HL-60/S4 treated with phorbol 12-myristate 13-acetate at 8.2 ng/mL for 4 days and 3 days (cell line): Measurements from ENCODE around the gene PPTC7.
"Not testable (repeated sequence)": the region's sequence is repeated elsewhere in the genome, so short reads cannot be mapped to it uniquely, and the experiment has no call there.

Source experiments
- in situ Hi-C: fragments of 300-500 bp; cut with MboI; formaldehyde crosslinking; loops from 2 replicates; pipeline ENCODE4 v1.15.0; 2022; ENCODE audit warnings: low sequenced_read_pairs

Gene PPTC7

DNA sequence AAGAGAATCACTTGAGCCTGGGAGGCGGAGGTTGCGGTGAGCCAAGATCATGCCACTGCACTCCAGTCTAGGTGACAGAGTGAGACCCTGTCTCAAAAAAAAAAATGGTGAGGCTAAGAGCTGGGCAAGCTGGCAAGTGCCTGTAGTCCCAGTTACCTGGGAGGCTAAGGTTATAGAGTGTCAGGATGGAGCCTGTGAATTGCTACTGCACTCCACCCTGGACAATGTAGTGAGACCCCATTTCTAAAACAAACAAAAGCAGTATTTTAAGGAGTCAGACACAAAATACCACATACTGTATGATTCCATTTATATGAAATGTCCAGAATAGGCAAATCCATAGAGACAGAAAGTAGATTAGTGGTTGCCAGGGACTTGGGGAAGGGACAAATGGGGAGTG lies 4.0 kb upstream of the PPTC7 start:
- in situ Hi-C loops: not testable (repeated sequence)

DNA sequence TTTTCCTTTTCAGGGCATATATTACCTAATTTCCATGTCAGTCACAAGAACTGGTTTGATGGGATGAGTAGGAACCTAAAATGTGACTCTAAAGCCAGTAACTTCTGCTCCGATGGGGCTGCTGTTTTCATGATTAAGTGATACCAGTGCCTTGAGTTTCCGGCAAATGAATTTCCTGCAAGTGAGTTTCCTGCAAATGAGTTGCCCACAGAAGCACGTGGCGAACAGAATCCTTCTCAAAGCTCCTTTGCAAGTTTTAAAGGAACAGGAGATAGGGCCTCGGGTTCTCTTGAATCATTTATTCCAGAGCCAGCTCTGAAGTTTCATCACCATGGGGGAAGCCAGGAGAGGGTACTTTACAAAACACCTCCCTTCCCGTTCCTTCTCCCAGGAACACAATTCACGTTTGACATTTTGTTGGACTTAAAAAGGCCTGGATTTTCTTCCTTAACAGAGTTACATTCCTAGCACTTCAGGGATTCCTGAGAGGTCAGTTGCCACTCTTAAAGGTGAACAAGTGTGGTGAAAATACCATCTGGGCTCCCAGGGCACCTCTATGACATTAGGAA lies 2.2 kb upstream of the PPTC7 start:
- in situ Hi-C loops: no loop called here

- in situ Hi-C loops: no loop called here
Observed at GRCh38 chr12:110582276-110583136, 612 bp downstream of the PPTC7 start.

GRCh38 chr12:110581931-110582275 lies 1.2 kb downstream of the PPTC7 start:
- in situ Hi-C loops: no loop called here

DNA sequence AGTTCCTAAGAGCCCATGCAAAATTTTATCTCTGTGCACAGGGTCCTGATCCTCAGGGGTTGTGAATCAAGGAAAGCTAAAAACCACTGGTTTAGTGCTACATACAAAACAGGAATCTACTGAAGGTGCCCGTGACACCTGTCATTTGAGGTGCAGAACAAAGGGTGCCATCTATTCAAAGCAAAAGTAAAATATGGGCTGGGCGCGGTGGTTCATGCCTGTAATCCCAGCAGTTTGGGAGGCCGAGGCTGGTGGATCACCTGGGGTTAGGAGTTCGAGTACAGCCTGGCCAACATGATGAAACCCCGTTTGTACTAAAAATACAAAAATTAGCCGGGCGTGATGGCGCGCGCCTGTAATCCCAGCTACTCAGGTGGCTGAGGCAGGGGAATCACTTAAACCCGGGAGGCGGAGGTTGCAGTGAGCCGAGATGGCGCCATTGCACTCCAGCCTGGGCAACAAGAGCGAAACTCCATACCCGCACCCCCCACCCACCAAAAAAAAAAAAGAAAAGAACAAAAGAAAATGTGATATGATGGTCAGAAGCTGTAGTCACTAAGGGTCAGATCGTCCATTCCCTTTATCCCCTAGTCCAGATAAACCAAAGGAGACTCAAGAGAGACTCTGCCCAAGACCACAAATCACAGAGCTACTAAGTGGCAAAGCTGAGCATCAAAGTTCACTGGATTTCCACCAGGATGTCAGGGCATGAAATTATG lies 3.4 kb downstream of the PPTC7 start:
- in situ Hi-C loops: no loop called here

GRCh38 chr12:110578694-110579534 lies 4.2 kb downstream of the PPTC7 start:
- in situ Hi-C loops: no loop called here

DNA sequence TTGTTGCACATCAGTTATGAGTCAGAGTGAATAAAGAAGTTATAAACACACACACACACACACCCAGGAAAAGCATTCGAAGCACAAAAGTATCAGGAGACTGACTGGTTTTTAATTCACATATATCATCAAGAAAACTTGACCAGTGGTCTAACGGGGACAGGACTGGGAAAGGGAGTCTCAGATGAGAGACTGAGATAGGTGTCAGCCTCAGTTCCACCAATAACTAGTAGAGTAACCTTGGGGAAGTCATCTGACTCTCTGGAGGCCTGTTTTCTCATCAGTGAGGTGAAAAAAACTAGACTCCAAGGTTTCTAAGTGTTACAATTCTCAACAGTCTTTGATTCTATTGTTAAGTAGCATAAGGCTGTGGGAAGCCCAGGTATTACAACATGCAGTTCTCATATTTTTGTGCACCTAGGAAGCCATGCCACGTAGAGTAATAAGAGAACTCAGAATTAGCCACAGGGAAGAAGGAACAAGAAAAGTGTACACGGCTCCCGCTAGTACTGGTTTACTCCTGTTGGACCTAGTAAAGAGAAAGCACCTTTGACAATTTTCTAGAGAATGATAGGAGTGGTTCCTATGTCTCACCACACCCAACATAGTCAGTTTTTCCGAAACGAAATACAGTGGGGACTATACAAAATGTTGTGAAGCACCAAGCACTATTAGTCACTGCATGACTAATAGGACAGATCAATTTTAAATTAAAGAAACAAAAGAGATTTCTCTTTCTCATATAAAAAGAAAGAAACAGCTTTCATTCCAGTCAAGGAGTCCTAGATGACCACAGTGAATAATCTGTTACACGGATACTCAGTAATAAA lies 5.0 kb downstream of the PPTC7 start:
- in situ Hi-C loops: no loop called here

DNA sequence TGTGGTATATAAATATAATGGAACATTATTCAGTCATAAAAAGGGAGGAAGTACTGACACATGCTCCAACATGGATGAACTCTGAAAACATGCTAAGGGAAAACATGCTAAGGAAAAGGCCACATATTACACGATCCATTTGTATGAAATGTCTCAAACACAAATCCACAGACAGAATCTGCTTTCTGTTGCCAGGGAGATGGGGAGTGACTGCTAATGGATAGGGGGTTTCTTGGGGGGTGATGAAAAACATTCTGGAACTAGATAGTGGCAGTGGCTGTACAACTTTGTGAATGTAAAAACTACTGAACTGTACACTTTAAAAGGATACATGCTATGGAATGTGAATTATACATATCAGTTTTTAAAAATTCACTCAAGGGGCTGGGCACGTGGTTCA lies 6.6 kb downstream of the PPTC7 start:
- in situ Hi-C loops: no loop called here

DNA sequence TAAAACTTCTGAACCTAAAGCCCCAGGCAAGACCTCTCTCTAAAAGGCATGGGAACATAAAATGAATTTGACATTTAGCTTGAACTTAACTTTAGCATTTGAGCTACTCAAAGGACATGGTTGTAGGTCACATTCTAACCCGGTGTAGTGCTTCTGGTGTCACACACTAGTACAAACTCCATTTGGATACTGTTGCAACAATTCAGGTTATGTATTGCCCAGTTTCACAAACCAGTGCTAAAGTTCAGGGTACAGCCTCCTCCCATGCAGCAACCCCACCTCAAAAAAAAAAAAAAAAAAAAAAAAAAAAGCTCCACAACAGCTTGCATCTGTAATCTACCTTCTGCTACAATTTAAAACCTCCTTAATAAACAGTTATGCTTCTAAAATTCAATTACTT lies 7.8 kb downstream of the PPTC7 start:
- in situ Hi-C loops: no loop called here

DNA sequence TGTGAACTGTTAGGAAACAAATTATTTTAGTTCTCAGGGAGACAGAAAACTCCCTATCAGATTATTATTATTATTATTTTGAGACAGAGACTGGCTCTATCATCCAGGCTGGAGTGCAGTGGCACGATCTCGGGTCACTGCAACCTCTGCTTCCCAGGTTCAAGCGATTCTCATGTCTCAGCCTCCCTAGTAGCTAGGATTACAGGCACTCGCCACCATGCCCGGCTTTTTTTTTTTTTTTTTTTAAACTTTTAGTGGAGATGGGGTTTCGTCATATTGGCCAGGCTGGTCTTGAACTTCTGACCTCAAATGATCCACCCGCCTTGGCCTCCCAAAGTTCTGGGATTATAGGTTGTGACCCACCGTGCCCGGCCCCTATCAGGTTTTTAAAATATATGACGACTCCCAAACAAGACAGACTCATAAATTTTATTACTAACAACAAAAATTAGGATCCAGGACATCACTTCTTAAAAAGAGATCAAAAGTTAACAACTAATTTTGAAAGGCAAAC lies 8.3 kb downstream of the PPTC7 start:
- in situ Hi-C loops: not testable (repeated sequence)

- in situ Hi-C loops: no loop called here
Observed at GRCh38 chr12:110574044-110574443, 9.1 kb downstream of the PPTC7 start.

- in situ Hi-C loops: not testable (repeated sequence)
Observed at GRCh38 chr12:110570798-110571197, 12.3 kb downstream of the PPTC7 start.

DNA sequence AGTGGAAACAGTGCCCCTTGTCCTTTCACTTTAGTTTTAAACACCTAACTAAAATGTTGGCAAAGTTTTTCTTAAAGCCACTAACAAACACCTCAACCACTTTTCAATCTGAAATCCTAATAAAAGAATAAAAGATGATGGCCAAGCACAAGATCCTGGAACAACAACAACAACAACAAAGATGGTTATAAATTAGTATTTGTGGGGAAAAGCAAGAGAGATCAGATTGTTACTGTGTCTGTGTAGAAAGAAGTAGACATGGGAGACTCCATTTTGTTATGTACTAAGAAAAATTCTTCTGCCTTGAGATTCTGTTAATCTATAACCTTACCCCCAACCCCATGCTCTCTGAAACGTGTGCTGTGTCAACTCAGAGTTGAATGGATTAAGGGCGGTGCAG lies 13.3 kb downstream of the PPTC7 start:
- in situ Hi-C loops: not testable (repeated sequence)

DNA sequence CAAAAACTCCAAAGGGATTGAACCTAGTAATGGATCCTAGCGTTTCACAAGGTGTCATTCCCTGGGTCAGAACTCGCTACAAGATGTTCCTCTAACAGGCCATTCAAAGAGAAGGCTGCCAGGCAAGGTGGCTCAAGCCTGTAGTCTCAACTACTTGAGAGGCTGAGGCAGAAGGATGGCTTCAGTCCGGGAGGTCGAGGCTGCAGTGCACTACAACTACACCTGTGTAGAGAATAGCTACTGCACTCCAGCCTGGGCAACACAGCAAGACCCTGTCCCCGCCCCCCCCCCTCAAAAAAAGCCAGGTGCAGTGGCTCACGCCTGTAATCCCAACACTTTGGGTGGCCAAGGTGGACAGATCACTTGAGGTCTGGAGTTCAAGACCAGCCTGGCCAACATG lies 14.4 kb downstream of the PPTC7 start:
- in situ Hi-C loops: no loop called here

GRCh38 chr12:110566993-110567392 lies 16.1 kb downstream of the PPTC7 start:
- in situ Hi-C loops: no loop called here

GRCh38 chr12:110565894-110566871 lies 16.9 kb downstream of the PPTC7 start:
- in situ Hi-C loops: no loop called here

GRCh38 chr12:110564471-110564991 lies 18.6 kb downstream of the PPTC7 start:
- in situ Hi-C loops: no loop called here

- in situ Hi-C loops: no loop called here
Observed at GRCh38 chr12:110563702-110564470, 19.2 kb downstream of the PPTC7 start.
